NCI-H2227 treated with DMSO at 0.1 percent for 48 hours (cell line): ENCODE measurements around the gene GDF2.

Source experiments
- DNase-seq: peaks from one replicate; lab custom pipeline; 2025; lab: John Stamatoyannopoulos, UW

GDF2 gene

GRCh38 chr10:47291682-47292081 is 30.6 kb upstream of the GDF2 start:
- no peak for DNase-seq

- DNase-seq = no peak
Measured at GRCh38 chr10:47294057-47294456, 28.2 kb upstream of the GDF2 start.

DNA sequence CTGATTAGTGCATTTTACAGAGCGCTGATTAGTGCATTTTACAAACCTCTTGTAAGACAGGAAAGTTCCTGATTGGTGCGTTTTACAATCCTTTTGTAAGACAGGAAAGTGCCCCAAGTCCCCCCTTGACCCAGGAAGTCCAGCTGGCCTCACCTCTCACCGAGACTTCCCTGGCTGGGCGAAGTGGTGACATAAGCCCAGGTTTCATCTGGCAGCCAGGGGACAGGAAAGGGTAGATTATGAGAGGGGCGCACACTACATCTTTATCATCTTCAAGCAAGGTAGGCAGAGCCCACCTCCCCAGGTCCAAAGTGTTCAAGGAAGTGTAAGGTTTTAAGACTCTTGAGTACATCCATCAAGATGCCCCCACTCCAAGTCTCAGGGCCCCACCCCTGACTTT is 27.8 kb upstream of the GDF2 start:
- DNase-seq = no peak

- no peak for DNase-seq
Measured at GRCh38 chr10:47295411-47295810, 26.8 kb upstream of the GDF2 start.

DNA sequence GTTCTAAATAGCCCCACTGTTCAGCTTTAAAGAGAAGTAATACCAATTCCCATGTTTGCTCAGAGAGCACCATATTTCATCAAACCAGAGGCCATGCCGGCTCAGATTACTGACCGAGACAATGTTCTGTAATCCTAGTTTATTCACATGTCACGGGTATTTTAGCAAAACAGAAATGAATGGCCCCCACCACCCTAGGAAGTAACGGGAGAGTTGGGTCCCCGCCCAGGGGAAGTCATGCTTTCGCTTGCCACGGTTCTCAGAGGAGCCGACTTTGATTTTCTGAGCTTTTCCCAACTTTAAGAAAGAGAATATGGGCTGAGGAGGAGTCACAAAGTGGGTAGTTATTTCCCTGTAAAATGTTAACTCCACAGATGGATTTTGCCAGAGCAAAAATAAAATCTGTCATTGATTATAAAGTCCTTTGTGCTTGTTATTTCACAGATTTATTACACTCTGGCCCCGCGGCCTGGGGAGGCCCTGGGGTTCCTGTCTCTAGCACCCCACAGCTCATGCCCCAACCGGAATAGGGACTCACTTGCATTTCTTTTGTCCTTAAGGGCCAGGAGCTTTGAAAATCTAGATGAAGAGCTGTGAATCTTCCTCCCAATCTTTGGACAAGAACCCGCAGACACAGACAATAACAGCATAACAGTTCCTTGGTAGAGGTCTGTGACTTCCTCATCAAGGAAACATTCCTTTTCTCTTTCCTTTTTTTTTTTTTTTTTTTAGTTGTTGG is 25.9 kb upstream of the GDF2 start:
- DNase-seq = no peak

- DNase-seq = no peak
Measured at GRCh38 chr10:47296941-47297340, 25.3 kb upstream of the GDF2 start.

DNA sequence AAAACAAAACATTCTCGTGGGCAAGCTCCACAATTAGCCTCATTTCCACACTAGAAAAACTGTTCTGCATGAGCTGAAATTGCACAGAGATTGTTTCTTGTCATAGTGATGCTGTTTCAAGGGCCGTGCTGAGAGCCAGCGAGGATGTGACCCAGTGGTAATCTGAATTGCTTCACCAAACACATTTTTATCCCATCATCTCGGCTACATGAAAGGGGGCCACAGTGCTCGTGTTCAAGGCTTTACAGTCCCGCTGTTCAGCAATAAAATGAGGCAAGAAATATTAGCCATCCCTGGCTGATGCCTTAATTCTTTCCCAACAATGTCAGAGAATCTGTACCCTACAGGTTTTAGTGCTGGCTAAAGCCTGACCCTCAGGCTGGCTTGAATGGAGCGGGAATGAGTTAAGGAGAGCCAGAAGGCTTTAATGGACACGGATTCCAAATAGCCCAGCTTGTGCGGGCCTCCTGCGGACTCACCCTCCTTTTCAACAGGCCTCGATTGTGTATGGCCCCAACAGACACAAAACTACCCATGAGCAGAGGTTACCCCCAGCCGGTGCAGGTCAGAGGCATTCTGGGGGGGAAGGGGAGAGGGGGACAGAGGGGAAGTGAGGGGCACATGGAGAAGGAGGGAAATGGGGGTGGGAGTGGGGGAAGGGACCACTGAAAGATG is 24.3 kb upstream of the GDF2 start:
- no peak for DNase-seq

- no peak for DNase-seq
Measured at GRCh38 chr10:47298715-47299114, 23.5 kb upstream of the GDF2 start.

- DNase-seq = no peak
Measured at GRCh38 chr10:47299611-47300428, 22.4 kb upstream of the GDF2 start, which contains the start of gene GDF10. Gene GDF10, plus strand, starts transcription at chr10:47300197. Its CDS starts 455 bp downstream, at chr10:47300652.

GRCh38 chr10:47300429-47300931 is 21.8 kb upstream of the GDF2 start:
- DNase-seq = no peak

- DNase-seq = no peak
Measured at GRCh38 chr10:47301833-47302232, 20.4 kb upstream of the GDF2 start.

DNA sequence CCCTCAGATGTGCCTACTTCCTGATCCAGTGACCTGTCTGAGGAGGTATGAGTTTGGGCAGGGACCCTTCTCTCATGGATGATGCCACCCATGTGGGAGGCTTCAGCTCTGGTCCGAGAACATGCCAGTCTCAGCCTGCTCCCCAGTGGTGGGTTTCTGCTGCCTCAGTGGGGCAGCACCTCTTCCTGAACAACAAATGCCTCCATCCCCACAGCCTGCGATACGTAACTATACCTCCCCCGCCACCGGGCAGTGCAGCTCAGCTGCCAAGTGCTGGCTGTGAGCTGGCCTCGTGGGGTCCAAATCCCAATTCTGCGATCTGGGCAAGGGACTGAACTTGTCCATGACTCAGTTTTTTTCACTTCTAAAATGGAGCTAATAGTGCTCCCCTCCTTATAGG is 19.1 kb upstream of the GDF2 start:
- no peak for DNase-seq

DNA sequence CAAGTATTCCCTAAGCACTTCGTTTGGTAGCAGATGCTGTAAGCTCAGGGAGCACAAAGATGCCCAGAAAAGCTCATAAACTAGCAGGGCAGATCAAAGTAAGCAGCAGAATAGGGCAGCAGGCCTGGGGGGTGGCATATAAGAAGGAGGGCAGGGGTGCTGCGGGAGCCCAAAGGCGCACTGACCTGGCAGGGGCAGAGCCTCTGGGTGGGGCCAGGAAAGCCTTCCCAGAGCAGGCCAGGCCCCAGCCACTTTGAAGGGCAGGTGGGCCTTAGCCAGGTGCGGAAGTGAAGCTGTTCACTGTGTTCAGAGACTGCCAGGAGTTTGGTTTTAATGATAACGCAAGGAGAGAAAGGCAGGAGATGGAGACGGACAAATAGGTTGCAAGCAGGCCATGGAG is 18.4 kb upstream of the GDF2 start:
- no peak for DNase-seq

DNA sequence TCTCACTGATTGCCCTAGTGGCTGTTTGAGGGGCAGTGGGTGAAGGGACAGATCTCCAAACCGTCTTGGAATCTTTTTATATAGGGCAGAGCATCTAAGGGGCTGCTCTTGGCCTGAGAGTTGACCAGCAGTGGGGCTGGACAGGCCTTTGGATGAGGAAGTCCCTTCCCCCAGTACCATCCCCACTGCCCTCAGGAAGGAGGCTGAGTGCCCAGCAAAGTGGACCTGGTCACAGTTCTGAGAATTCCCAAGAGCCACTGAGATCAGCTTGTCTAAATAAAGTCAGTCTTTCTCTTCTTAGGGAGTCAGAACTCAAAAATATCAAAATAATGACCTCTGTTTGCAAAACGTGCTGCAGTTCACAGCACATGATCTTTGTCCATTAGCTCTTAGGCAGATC is 16.7 kb upstream of the GDF2 start:
- no peak for DNase-seq

- DNase-seq = no peak
Measured at GRCh38 chr10:47306387-47307210, 15.7 kb upstream of the GDF2 start.

DNA sequence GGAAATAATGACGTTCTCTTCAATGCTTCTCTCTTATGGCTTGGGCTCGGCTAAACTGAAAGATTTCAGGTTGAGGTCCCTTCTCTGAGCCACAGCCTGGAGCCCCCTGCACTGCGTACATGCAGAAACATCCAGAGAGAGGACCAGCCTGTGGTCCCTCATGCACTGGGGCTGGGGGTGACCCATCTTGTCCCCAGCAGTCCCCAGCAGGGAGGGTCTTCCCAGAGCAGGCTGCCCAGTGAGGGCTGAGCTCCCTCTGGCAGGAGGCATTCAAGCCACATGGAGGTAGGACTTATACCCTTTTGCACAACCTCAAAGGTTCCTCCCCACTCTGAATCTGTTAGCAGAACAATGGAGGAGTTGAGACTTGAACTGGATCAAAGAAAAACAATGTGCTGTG is 14.9 kb upstream of the GDF2 start:
- DNase-seq = no peak

GRCh38 chr10:47308775-47309174 is 13.5 kb upstream of the GDF2 start:
- DNase-seq = no peak

DNA sequence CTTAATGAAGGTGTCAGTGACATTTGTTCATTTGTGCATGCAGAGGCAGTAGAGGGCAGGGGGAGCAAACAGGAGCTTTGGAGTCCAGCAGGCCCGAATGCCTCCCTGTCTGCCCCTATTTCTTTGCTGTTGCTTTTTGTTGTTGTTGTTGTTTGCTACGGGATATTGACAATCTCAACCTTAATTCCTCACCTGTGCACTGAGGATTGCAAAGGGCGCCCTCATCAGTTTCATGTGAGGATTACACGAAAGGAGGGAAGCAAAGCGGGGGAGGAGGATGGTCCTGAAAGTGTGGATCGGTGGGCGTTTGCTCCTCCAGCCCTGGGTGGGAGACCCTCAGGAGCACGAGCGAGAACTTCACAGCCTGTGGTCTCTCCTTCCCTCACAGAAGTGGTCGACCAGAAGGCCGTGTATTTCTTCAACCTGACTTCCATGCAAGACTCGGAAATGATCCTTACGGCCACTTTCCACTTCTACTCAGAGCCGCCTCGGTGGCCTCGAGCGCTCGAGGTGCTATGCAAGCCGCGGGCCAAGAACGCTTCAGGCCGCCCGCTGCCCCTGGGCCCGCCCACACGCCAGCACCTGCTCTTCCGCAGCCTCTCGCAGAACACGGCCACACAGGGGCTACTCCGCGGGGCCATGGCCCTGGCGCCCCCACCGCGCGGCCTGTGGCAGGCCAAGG is 12.7 kb upstream of the GDF2 start:
- DNase-seq = no peak

- no peak for DNase-seq
Measured at GRCh38 chr10:47310090-47310505, 12.2 kb upstream of the GDF2 start.

DNA sequence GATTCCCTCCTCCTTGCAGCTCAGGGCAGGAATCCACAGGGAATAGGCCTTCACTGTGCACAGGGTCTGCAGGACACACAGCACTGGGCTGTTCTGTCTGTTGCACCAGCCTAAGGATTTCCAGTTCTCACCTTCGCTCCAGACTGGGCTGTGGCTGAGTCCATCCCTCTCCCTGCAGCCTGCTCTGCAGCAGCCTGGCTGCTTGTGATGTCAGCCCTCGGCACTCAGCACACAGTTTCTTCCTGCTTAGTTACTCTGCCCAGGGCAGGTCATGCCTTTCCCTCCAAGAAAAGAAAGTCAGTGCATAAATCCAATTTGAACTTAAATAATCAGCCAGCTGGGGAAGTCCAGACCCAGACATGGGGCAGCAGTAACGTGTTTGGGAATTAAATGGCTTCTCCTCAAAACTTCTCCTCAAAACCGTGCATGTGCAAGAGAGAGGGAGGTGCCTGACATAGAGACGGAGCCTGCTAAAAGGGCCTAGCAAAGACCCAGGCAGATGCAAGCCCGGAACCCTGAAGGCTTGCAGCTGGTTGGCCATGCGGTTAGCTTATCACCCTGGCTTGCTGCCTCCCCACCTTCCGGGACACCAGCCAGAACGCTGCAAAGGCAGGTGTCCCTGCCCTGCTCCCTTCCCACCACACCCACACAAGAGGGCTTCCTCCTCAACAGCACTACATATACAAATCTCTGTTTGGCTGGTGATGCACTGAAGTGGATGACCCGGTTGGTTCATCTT is 10.9 kb upstream of the GDF2 start:
- no peak for DNase-seq
